Adrenal gland (tissue), 5 donors: Measurements from ENCODE around the gene MAD1L1.

Source experiments
- CTCF ChIP-seq, 6 experiments: fragments of 450-650 bp in 4 of 6; fragments of 200-600 bp in 2 of 6; sonication (generic) in 1 of 6; IDR thresholded peaks; 1 replicate in 5 of 6; 2 replicates in 1 of 6; pipeline versions ENCODE4 v1.5.1 to v1.8.0; 2016 to 2021; ENCODE audit warnings: antibody characterized with exemption in 6 of 6, mild to moderate bottlenecking in 2 of 6, moderate library complexity in 1 of 6
- POLR2A ChIP-seq, 2 donors: fragments of 450-650 bp; IDR thresholded peaks; one replicate each; pipeline ENCODE4 v1.6.1; 2017; ENCODE audit warnings: antibody characterized with exemption in 2 of 2, mild to moderate bottlenecking in 2 of 2, moderate library complexity in 1 of 2
- donor health status: DM: no; HTN: no; CAD: no.

- no peak for TF ChIP-seq CTCF (IDR thresholded peaks at IDR 0.05)
- TF ChIP-seq POLR2A (IDR thresholded peaks at IDR 0.05) = no peak
Observed at GRCh38 chr7:1814089-1814811, 418.5 kb downstream of the MAD1L1 start.
